Measurements from ENCODE around the gene EFCC1.

DNA sequence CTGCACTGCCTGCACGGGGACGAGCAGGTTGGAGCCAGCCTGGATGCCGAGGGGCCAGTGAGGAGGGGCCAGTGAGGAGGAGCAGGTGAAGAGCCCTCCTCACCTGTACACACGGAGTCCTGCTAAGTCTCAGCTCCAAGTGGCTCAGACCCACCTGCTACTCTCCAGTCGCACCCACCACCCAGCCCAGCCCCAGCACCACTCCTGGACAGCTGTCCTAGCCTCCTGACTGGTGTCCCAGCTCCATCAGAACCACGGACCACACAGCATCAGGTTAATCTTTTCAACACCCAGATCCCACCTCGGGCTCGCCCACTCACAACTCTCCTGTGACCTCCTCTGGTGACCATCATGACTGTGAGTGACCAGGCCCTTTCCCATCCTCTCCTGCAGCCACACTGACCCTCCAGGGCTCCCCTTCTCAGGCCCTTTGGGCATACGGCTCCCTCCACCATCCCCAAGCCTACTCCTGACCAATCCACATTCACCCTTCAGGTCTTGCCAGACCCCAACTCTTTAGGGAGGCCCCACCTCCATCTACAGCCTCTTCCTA, 13.8 kb downstream of the EFCC1 start:
- TF ChIP-seq, protein P1, sequence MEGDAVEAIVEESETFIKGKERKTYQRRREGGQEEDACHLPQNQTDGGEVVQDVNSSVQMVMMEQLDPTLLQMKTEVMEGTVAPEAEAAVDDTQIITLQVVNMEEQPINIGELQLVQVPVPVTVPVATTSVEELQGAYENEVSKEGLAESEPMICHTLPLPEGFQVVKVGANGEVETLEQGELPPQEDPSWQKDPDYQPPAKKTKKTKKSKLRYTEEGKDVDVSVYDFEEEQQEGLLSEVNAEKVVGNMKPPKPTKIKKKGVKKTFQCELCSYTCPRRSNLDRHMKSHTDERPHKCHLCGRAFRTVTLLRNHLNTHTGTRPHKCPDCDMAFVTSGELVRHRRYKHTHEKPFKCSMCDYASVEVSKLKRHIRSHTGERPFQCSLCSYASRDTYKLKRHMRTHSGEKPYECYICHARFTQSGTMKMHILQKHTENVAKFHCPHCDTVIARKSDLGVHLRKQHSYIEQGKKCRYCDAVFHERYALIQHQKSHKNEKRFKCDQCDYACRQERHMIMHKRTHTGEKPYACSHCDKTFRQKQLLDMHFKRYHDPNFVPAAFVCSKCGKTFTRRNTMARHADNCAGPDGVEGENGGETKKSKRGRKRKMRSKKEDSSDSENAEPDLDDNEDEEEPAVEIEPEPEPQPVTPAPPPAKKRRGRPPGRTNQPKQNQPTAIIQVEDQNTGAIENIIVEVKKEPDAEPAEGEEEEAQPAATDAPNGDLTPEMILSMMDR (IDR thresholded peaks at IDR 0.05; ENCODE audit: insufficient read depth, low read length, poor library complexity, severe bottlenecking) = no peak
- TF ChIP-seq EZH2phosphoT487 (conservative IDR thresholded peaks at IDR 0.05; ENCODE audit: low read length) = no peak
